Neural progenitor cell (in vitro differentiated cells): ENCODE results near the gene USP19. TPM values are rescaled to one million over a fixed set of nuclear protein-coding genes. Genes with fewer than 3 reads are reported as not detected.

ENCODE experiments used
- DNase-seq: peaks from one replicate; pipeline ENCODE4 v3.0.0-alpha.2; 2016; ENCODE audit warnings: low spot score
- H2AFZ ChIP-seq: fragments of 200-600 bp; sonication (generic); replicated peaks from 2 replicates; pipeline ENCODE4 v1.6.1; 2016; ENCODE audit warnings: antibody characterized with exemption
- H3F3A ChIP-seq: fragments of 200-600 bp; sonication (generic); 2 replicates; pipeline ENCODE4 v1.6.1; 2016; ENCODE audit warnings: antibody characterized with exemption, low read depth
- H3K27ac ChIP-seq: fragments of 200-600 bp; sonication (generic); 2 replicates; pipeline ENCODE4 v1.5.1; 2016; ENCODE audit warnings: mild to moderate bottlenecking
- H3K27me3 ChIP-seq: fragments of 200-600 bp; sonication (generic); 2 replicates; pipeline ENCODE4 v1.6.1; 2016; ENCODE audit warnings: mild to moderate bottlenecking, moderate library complexity
- H3K36me3 ChIP-seq: fragments of 200-600 bp; sonication (generic); 2 replicates; pipeline ENCODE4 v1.5.1; 2016
- H3K4me1 ChIP-seq: fragments of 200-600 bp; sonication (generic); 2 replicates; pipeline ENCODE4 v1.6.1; 2016; ENCODE audit warnings: mixed run types
- H3K4me2 ChIP-seq: fragments of 200-600 bp; sonication (generic); 2 replicates; pipeline ENCODE4 v1.6.1; 2016
- H3K4me3 ChIP-seq: fragments of 200-600 bp; sonication (generic); 2 replicates; pipeline ENCODE4 v1.5.1; 2016
- H3K79me2 ChIP-seq: fragments of 200-600 bp; sonication (generic); 2 replicates; pipeline ENCODE4 v1.6.1; 2016; ENCODE audit warnings: low read depth
- H3K9ac ChIP-seq: fragments of 200-600 bp; sonication (generic); 2 replicates; pipeline ENCODE4 v1.6.1; 2016
- H3K9me3 ChIP-seq: fragments of 200-600 bp; sonication (generic); 2 replicates; pipeline ENCODE4 v1.5.1; 2016; ENCODE audit warnings: low read depth
- H4K20me1 ChIP-seq: fragments of 200-600 bp; sonication (generic); 2 replicates; pipeline ENCODE4 v1.6.1; 2016; ENCODE audit warnings: low read depth
- H3K27ac Mint-ChIP-seq: 3 replicates; pipeline ENCODE4 v1.8.0; 2021; ENCODE audit warnings: mixed read lengths
- H3K27me3 Mint-ChIP-seq: 2 replicates; pipeline ENCODE4 v1.8.0; 2022; ENCODE audit warnings: low read depth, mild to moderate bottlenecking, inconsistent platforms, moderate library complexity, mixed read lengths; ENCODE audit not compliant: insufficient read depth
- H3K36me3 Mint-ChIP-seq: 3 replicates; pipeline ENCODE4 v1.8.0; 2021; ENCODE audit warnings: mixed read lengths
- H3K4me1 Mint-ChIP-seq: 3 replicates; pipeline ENCODE4 v1.8.0; 2021; ENCODE audit warnings: mixed read lengths
- H3K4me3 Mint-ChIP-seq: 3 replicates; pipeline ENCODE4 v1.8.0; 2021; ENCODE audit warnings: mild to moderate bottlenecking, moderate library complexity, mixed read lengths
- H3K9me3 Mint-ChIP-seq: 3 replicates; pipeline ENCODE4 v1.8.0; 2020; ENCODE audit warnings: mixed read lengths
- CTCF ChIP-seq: fragments of 200-600 bp; sonication (generic); IDR thresholded peaks from 2 replicates; pipeline ENCODE4 v1.5.1; 2017; ENCODE audit warnings: antibody characterized with exemption, mild to moderate bottlenecking
- EZH2 ChIP-seq: fragments of 200-600 bp; sonication (generic); IDR thresholded peaks from 2 replicates; pipeline ENCODE4 v1.6.1; 2017; ENCODE audit warnings: antibody characterized with exemption, mild to moderate bottlenecking, moderate library complexity
- EZH2phosphoT487 ChIP-seq: fragments of 200-600 bp; sonication (generic); IDR thresholded peaks from 2 replicates; pipeline ENCODE4 v1.6.1; 2017; ENCODE audit warnings: antibody characterized with exemption
- total RNA-seq: library from RNA; depleted of rRNA; stranded (reverse); fragments of >200 nt; gene quantifications from 2 replicates; pipeline ENCODE4 v1.2.3, GENCODE V29; 2015; ENCODE audit warnings: low replicate concordance

USP19 gene
- total RNA-seq, 1 donor from 2014 or later: 36.0 TPM

- Mint-ChIP-seq H3K36me3 (no peaks in the 10 kb centered on the region), H3K27ac (no peak overlapping the region), H3K27me3 (peaks cover 5% of the 10 kb centered on the region), H3K4me3 (no peak overlapping the region), H3K4me1 (peaks cover 7% of the 10 kb centered on the region), H3K9me3 (no peaks in the 10 kb centered on the region)
- Histone ChIP-seq H3K27me3 (no peaks in the 10 kb centered on the region), H3K4me2 (no peak overlapping the region), H2AFZ (no peak overlapping the region), H3K79me2 (no peaks in the 10 kb centered on the region), H3K9ac (no peak overlapping the region), H3K4me1 (no peaks in the 10 kb centered on the region), H3K27ac (no peak overlapping the region), H3F3A (peaks cover 8% of the 10 kb centered on the region), H3K4me3 (no peak overlapping the region), H4K20me1 (peaks cover 34% of the 10 kb centered on the region), H3K36me3 (no peaks in the 10 kb centered on the region), H3K9me3 (no peaks in the 10 kb centered on the region)
- DNase-seq: peak; percentile 63
- no peak for TF ChIP-seq EZH2phosphoT487
- no peak for TF ChIP-seq EZH2
- peak; percentile 61 for TF ChIP-seq CTCF
Measured at GRCh38 chr3:49158103-49158709, 37.6 kb upstream of the USP19 start.

DNA sequence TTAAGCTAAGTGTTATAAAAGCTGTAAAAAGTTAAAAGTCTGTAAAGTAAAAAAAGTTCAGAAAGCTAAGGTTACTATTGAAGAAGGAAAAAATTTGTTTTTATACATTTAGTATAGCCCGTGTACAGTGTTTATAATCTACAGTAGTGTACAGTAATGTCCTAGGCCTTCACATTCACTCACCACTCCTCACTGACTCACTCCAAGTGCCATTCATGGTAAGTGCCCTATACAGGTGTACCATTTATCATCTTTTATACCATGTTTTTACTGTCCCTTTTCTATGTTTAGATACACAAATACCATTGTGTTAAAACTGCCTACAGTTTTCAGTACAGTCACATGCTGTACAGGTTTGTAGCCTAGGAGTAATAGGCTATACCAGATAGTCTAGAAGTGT lies 36.7 kb upstream of the USP19 start:
- no peaks in the 10 kb centered on the region for H3K9me3 ChIP-seq
- no peaks in the 10 kb centered on the region for H3K4me1 ChIP-seq
- no peak overlapping the region for H3K27ac ChIP-seq
- H2AFZ ChIP-seq: no peak overlapping the region
- H3K36me3 Mint-ChIP-seq: no peaks in the 10 kb centered on the region
- H3K27me3 Mint-ChIP-seq: peaks cover 5% of the 10 kb centered on the region
- no peak for DNase-seq
- no peak overlapping the region for H3K4me3 ChIP-seq
- no peaks in the 10 kb centered on the region for H3K79me2 ChIP-seq
- peaks cover 8% of the 10 kb centered on the region for H3F3A ChIP-seq
- H3K9ac ChIP-seq: no peak overlapping the region
- no peak overlapping the region for H3K4me2 ChIP-seq
- H3K9me3 Mint-ChIP-seq: no peaks in the 10 kb centered on the region
- H3K36me3 ChIP-seq: no peaks in the 10 kb centered on the region
- H3K4me1 Mint-ChIP-seq: peaks cover 8% of the 10 kb centered on the region
- H4K20me1 ChIP-seq: peaks cover 26% of the 10 kb centered on the region
- no peaks in the 10 kb centered on the region for H3K27me3 ChIP-seq
- H3K27ac Mint-ChIP-seq: no peak overlapping the region
- TF ChIP-seq EZH2: no peak
- H3K4me3 Mint-ChIP-seq: no peak overlapping the region

DNA sequence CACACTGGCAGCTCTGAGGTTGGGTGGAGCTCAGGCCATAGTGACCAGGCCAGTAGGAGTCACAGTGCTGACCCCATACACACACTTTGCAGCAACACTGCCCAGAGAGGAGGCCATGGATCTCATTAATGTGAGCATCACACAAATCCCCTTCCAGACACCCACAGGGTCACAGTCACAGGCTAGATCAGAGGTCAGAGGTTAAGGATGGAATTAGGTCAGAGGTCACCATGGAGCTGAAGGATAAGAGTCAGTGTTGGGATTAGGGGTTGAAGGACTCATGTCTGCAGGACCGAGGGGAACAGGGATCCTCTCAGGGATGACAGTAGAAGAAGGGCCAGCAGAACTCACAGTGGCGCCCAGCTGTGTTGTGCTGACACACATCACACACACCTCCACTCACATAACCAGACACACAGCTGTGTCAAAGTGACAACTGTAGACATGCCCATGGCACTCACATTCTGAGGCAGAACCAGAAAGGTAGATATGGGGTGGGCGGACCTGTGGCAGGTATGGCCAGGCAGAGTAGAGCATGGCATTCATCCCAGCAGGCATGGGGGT lies 32.8 kb upstream of the USP19 start:
- H3K27ac Mint-ChIP-seq: no peak overlapping the region
- Histone ChIP-seq H3K79me2 (no peaks in the 10 kb centered on the region), H3K27me3 (no peaks in the 10 kb centered on the region), H3K9me3 (no peaks in the 10 kb centered on the region), H3K9ac (no peak overlapping the region), H3K36me3 (no peaks in the 10 kb centered on the region), H3K27ac (no peak overlapping the region), H4K20me1 (peaks cover 7% of the 10 kb centered on the region), H2AFZ (no peak overlapping the region), H3K4me1 (no peaks in the 10 kb centered on the region), H3K4me3 (no peak overlapping the region), H3K4me2 (no peak overlapping the region), H3F3A (peaks cover 5% of the 10 kb centered on the region)
- TF ChIP-seq CTCF: no peak
- no peak for TF ChIP-seq EZH2phosphoT487
- no peaks in the 10 kb centered on the region for H3K9me3 Mint-ChIP-seq
- H3K4me3 Mint-ChIP-seq: no peak overlapping the region
- H3K27me3 Mint-ChIP-seq: peaks cover 7% of the 10 kb centered on the region
- peaks cover 8% of the 10 kb centered on the region for H3K4me1 Mint-ChIP-seq
- DNase-seq: no peak
- H3K36me3 Mint-ChIP-seq: no peaks in the 10 kb centered on the region

- no peaks in the 10 kb centered on the region for H3K4me1 ChIP-seq
- Mint-ChIP-seq H3K27me3 (peaks cover 9% of the 10 kb centered on the region), H3K4me3 (no peak overlapping the region), H3K36me3 (no peaks in the 10 kb centered on the region), H3K4me1 (peaks cover 5% of the 10 kb centered on the region), H3K27ac (no peak overlapping the region), H3K9me3 (no peaks in the 10 kb centered on the region)
- no peak overlapping the region for H3K9ac ChIP-seq
- H3K27me3 ChIP-seq: no peaks in the 10 kb centered on the region
- no peak overlapping the region for H3K4me2 ChIP-seq
- H3K4me3 ChIP-seq: no peak overlapping the region
- H2AFZ ChIP-seq: no peak overlapping the region
- DNase-seq: no peak
- no peaks in the 10 kb centered on the region for H3F3A ChIP-seq
- H3K79me2 ChIP-seq: no peaks in the 10 kb centered on the region
- TF ChIP-seq EZH2 (no peak), CTCF (no peak), EZH2phosphoT487 (no peak)
- H4K20me1 ChIP-seq: no peaks in the 10 kb centered on the region
- H3K27ac ChIP-seq: no peak overlapping the region
- no peaks in the 10 kb centered on the region for H3K36me3 ChIP-seq
- no peaks in the 10 kb centered on the region for H3K9me3 ChIP-seq
Measured at GRCh38 chr3:49151610-49152009, 31.0 kb upstream of the USP19 start.
